GM12892 (cell line): ENCODE measurements around the gene TMEM253.

ENCODE experiments used
- POLR2A ChIP-seq: IDR thresholded peaks from 2 replicates; pipeline ENCODE4 v1.6.1; 2011; ENCODE audit warnings: low read depth, low read length, control low read depth
- POLR2AphosphoS5 ChIP-seq: IDR thresholded peaks from 2 replicates; pipeline ENCODE4 v1.6.1; 2011; ENCODE audit warnings: low read depth, low read length, control low read depth
- TAF1 ChIP-seq: IDR thresholded peaks from 2 replicates; pipeline ENCODE4 v1.6.1; 2011; ENCODE audit warnings: low read depth, mild to moderate bottlenecking, control low read depth, low read length, borderline replicate concordance

- no peak for TF ChIP-seq POLR2AphosphoS5
- TF ChIP-seq POLR2A = no peak
- no peak for TF ChIP-seq TAF1
These were observed 2.6 kb upstream of the TMEM253 start, which contains the start of gene ZNF219 for GRCh38 chr14:21098076-21098891.
